KMS-11 (cell line): ENCODE data around the gene PLEKHB2.

Source experiments
- H2AFZ ChIP-seq: fragments of 200-600 bp; sonication (generic); 2 replicates; pipeline ENCODE4 v1.6.1; 2016; ENCODE audit warnings: antibody characterized with exemption, mixed run types, low read depth
- H3K27ac ChIP-seq: fragments of 200-600 bp; sonication (generic); 2 replicates; pipeline ENCODE4 v1.6.1; 2016; ENCODE audit warnings: mild to moderate bottlenecking, mixed run types
- H3K27me3 ChIP-seq: fragments of 200-600 bp; sonication (generic); 2 replicates; pipeline ENCODE4 v1.6.1; 2017; ENCODE audit warnings: mild to moderate bottlenecking, low read depth, mixed run types, moderate library complexity; ENCODE audit not compliant: insufficient read depth
- H3K36me3 ChIP-seq: fragments of 200-600 bp; sonication (generic); 2 replicates; pipeline ENCODE4 v1.6.1; 2017; ENCODE audit warnings: mild to moderate bottlenecking, mixed run types; ENCODE audit not compliant: insufficient read depth
- H3K4me1 ChIP-seq: fragments of 200-600 bp; sonication (generic); 2 replicates; pipeline ENCODE4 v1.6.1; 2016; ENCODE audit warnings: mild to moderate bottlenecking, low read depth, mixed run types; ENCODE audit not compliant: poor library complexity, severe bottlenecking
- H3K4me2 ChIP-seq: fragments of 200-600 bp; sonication (generic); 2 replicates; pipeline ENCODE4 v1.7.0; 2016; ENCODE audit warnings: mild to moderate bottlenecking, mixed run types
- H3K4me3 ChIP-seq: fragments of 200-600 bp; sonication (generic); IDR thresholded peaks from 2 replicates; pipeline ENCODE4 v1.6.1; 2017; ENCODE audit warnings: low read depth, low read length, mixed read lengths; ENCODE audit not compliant: insufficient read depth
- H3K79me2 ChIP-seq: fragments of 200-600 bp; sonication (generic); 2 replicates; pipeline ENCODE4 v1.6.1; 2016; ENCODE audit warnings: low read depth, mixed run types; ENCODE audit not compliant: insufficient read depth
- H3K9ac ChIP-seq: fragments of 200-600 bp; sonication (generic); 2 replicates; pipeline ENCODE4 v1.6.1; 2016; ENCODE audit warnings: mild to moderate bottlenecking, mixed run types
- H4K20me1 ChIP-seq: fragments of 200-600 bp; sonication (generic); 2 replicates; pipeline ENCODE4 v1.6.1; 2016; ENCODE audit warnings: mild to moderate bottlenecking, mixed run types; ENCODE audit not compliant: insufficient read depth
- TF ChIP-seq, protein P1 (sequence below): fragments of 200-600 bp; sonication (generic); conservative IDR thresholded peaks from 2 replicates; pipeline ENCODE4 v1.6.1; 2017; ENCODE audit warnings: low read depth, mild to moderate bottlenecking, antibody characterized with exemption, low read length, moderate library complexity, mixed read lengths

PLEKHB2 gene

DNA sequence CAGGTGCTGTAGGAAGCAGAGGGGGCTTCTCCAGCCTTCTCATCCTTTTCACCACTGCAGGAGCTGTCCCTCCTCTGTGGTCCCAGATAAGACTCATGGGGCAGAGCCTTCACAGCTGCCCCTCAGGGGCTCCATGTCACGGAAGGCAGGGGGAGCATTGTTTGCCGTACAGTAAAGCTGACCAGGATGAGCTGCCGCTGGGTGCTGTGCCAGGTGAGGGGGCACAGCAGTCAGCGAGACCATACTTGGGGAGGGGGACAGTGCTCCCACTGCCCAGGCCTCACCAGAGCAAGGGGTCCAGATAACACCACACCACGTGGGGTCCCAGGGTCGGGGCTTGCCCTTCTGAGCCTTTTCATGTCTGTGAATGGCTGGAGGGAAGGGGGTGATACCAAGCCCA lies 46.3 kb downstream of the PLEKHB2 start:
- no peak overlapping the region for H2AFZ ChIP-seq
- H3K4me3 ChIP-seq = no peak overlapping the region
- no peaks in the 10 kb centered on the region for H3K79me2 ChIP-seq
- TF ChIP-seq, protein P1, sequence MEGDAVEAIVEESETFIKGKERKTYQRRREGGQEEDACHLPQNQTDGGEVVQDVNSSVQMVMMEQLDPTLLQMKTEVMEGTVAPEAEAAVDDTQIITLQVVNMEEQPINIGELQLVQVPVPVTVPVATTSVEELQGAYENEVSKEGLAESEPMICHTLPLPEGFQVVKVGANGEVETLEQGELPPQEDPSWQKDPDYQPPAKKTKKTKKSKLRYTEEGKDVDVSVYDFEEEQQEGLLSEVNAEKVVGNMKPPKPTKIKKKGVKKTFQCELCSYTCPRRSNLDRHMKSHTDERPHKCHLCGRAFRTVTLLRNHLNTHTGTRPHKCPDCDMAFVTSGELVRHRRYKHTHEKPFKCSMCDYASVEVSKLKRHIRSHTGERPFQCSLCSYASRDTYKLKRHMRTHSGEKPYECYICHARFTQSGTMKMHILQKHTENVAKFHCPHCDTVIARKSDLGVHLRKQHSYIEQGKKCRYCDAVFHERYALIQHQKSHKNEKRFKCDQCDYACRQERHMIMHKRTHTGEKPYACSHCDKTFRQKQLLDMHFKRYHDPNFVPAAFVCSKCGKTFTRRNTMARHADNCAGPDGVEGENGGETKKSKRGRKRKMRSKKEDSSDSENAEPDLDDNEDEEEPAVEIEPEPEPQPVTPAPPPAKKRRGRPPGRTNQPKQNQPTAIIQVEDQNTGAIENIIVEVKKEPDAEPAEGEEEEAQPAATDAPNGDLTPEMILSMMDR = no peak
- no peak overlapping the region for H3K27ac ChIP-seq
- H3K4me1 ChIP-seq = peaks cover 24% of the 10 kb centered on the region
- H3K9ac ChIP-seq = no peak overlapping the region
- no peaks in the 10 kb centered on the region for H4K20me1 ChIP-seq
- no peak overlapping the region for H3K4me2 ChIP-seq
- H3K27me3 ChIP-seq = no peaks in the 10 kb centered on the region
- H3K36me3 ChIP-seq = no peaks in the 10 kb centered on the region

DNA sequence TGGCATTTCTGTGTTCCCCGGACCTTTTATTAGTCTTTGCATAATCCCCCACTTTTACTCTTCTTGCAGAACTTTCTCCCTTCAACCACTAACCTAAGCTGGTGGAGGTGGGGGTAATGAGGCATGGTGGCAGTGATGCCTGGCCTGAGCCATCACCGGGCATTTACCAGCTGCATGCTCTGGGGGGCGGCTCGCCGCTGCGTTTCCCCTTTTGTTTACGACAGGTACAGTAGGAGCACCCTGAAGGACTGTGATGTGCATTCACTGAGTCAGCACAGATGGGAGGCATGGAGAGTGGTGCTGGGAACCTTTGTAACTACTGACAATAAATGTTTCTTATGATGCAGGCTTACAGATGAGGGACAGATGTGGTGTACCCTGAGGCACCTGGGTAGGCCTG lies 46.9 kb downstream of the PLEKHB2 start:
- Histone ChIP-seq H3K4me2 (no peak overlapping the region), H2AFZ (no peak overlapping the region), H3K79me2 (no peaks in the 10 kb centered on the region), H3K36me3 (no peaks in the 10 kb centered on the region), H4K20me1 (no peaks in the 10 kb centered on the region), H3K27me3 (no peaks in the 10 kb centered on the region), H3K27ac (no peak overlapping the region), H3K4me1 (peaks cover 23% of the 10 kb centered on the region), H3K4me3 (no peak overlapping the region), H3K9ac (no peak overlapping the region)
- TF ChIP-seq, protein P1 = no peak

DNA sequence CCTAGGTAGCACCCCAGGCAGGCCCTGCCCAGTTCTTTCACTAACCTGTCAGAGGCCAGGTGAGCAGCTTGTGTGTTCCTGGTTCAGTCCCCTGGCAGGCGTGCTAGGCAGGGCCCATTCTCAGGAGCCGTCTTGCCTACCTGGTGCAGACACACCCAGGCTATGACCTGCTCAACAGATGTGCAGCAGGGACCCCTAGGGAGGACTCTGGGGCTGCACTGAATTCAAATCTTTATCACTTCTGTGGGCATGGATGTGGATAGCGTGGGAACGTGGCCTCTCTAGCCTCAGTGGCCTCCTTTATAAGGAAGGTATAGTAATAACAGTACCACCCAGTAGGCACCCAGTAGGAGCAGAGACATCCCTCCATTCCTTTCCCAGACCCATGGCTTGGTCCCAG lies 48.4 kb downstream of the PLEKHB2 start:
- TF ChIP-seq, protein P1 = no peak
- peaks cover 11% of the 10 kb centered on the region for H3K4me1 ChIP-seq
- H3K27me3 ChIP-seq = no peaks in the 10 kb centered on the region
- H3K4me3 ChIP-seq = no peak overlapping the region
- H4K20me1 ChIP-seq = no peaks in the 10 kb centered on the region
- peak overlapping the region; percentile 51; the same call in 1 of the 2 replicates for H2AFZ ChIP-seq
- H3K79me2 ChIP-seq = no peaks in the 10 kb centered on the region
- no peak overlapping the region for H3K27ac ChIP-seq
- no peak overlapping the region for H3K9ac ChIP-seq
- no peaks in the 10 kb centered on the region for H3K36me3 ChIP-seq
- no peak overlapping the region for H3K4me2 ChIP-seq

DNA sequence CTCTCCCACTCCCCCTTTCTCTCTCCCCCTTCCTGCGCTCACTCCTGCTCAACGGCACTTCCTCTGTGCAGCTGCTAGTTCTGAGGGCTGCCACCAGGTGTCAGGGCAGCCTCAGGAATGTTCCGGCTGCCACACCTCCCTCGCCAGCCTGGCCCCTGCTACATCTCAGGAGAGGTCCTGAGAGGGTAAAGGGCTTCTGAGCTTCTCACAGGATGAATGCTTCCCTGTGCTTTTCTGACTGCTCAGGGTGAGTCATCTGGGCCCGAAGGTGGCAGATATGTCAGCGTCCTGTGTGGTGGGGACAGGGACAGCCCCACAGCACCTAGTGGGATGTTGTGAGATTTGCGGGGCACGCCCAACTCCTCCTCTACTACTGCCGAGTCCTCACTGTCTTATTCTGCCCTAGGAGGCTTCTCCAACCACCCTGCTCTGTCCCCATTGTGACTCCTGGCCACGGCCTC lies 49.0 kb downstream of the PLEKHB2 start:
- Histone ChIP-seq H3K27ac (no peak overlapping the region), H3K36me3 (no peaks in the 10 kb centered on the region), H2AFZ (peak overlapping the region; percentile 51; the same call in 1 of the 2 replicates), H3K9ac (no peak overlapping the region), H4K20me1 (no peaks in the 10 kb centered on the region), H3K4me2 (no peak overlapping the region), H3K4me3 (no peak overlapping the region), H3K27me3 (no peaks in the 10 kb centered on the region), H3K79me2 (no peaks in the 10 kb centered on the region), H3K4me1 (peaks cover 9% of the 10 kb centered on the region)
- TF ChIP-seq, protein P1 = peak; percentile 89
